HG02571 (cell line): ENCODE measurements around the gene BEX3.
"Not testable (repeated sequence)": the region's sequence is repeated elsewhere in the genome, so short reads cannot be mapped to it uniquely, and the experiment has no call there.

Experiments used
- ATAC-seq: cut with Tn5 transposase; IDR thresholded peaks from one replicate; pipeline ENCODE4 v1.9.1; 2021; ENCODE audit warnings: mild to moderate bottlenecking, moderate library complexity; ENCODE audit not compliant: unreplicated experiment

Gene BEX3

DNA sequence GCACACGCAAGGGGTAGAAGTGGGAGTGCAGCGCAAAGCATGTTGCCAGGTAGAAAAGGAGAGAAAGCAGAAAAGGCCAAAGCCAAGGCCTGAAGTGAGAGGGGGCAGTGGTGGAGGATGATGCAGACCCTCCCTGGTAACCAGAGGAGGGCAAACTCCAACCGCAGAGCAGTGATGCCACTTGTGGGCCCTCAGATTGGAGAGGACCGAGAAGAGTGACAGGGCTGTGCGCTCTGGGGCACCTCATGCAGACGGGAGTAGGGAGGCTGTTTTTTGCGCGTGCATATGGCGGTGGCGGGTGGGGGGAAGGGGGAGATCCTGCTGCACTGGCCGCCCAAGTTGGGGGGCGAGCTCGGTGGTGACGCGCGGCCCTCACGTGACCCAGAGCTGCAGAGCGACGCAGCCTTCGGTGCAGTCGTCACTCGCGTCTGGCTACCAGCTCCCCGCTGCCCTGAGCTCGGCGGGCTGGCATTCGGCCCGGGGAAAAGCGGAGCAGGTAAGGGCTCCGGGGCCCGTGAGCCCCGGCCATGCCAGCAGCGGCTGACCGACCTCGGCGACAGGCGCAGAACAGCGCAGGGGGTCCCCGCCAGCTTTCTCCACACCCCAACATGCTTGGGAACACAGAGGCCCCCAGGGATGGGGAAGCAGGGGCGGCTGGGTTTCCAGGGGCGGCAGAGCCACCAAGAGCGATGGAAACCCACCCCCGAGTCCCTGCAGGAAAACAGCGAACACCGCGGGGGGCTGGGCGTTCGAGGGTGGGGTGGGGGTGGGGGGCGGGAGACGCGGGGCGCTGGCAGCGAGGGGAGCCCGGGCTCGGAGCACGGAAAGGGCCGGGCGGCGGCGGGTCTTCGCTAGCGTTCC lies at the start of gene BEX3:
Gene BEX3, plus strand, starts transcription at position 421 of the 861 bp plus-strand sequence. CDS start 984 bp downstream, outside the sequence.
- ATAC-seq: no peak

DNA sequence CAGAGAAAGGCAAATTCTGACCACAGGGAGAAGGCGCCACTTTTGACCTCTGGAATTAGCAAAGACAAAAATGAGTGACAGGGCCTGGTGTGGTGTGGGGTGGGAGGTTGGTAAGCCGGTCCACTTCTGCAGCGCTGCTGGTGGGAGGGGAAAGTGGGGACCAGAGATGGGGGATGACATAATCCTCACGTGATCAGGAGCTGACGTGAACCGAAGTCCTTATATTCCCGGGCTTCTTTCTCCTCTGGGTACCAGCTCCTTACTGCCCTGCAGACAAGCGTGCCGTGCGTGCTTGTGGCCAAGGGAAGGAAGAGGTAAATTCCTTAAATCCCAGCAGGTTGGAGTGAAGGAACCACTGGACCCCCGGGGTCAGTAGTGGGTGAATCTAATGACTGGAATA lies 46.3 kb upstream of the BEX3 start, which contains the start of gene TCEAL7:
Gene TCEAL7, plus strand, starts transcription at position 249 of the 400 bp plus-strand sequence. CDS start 1,165 bp downstream, outside the sequence.
- no peak for ATAC-seq

DNA sequence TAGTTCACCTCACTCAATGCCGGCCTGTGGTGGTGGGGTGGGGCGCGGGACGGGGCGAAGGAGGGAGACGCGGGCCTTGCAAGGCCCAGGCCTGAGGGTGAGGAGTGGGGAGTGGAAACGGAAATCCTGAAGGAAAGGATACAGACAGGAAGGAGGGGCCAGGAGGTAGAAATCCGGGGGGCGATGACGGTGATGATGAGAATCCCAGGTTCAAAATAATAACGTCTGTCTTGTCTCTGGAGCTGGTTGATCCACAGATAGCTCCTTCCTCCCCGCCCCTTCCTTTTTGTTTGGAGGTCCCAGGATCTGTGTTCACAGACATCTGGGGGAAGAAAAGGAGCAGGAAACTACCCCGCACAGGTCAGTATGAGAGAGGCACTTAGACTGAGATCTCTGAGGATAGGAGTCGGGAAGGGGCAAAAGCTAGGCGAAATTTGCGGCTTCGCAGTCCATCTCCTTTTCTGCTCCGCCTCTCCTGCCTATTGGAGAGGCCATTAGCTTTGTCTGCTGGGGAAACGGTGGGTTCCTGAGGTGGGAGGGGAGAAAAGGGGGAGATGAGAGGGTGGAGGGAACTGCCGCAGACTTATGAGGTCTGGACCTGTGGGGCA lies 45.6 kb upstream of the BEX3 start:
- ATAC-seq: no peak

DNA sequence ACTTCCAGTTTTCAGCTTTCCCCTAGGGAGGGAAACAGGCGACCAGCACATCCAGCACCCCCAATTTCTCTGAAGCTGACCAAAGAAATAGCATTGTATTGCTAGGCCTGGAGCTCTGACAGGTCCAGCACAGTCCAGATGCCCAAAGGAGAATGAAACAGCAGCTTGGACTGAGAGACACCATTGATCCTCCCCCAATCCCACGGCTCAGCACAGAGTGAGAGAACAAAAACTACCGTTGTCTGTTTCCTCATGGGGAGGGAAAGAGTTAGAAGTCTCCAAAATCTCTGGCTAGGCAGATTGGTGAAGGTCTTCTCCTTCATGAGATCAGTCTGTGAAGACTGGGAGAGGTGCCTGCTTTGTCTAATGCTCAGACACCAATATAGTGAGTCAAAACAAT lies 37.7 kb upstream of the BEX3 start:
- no peak for ATAC-seq

DNA sequence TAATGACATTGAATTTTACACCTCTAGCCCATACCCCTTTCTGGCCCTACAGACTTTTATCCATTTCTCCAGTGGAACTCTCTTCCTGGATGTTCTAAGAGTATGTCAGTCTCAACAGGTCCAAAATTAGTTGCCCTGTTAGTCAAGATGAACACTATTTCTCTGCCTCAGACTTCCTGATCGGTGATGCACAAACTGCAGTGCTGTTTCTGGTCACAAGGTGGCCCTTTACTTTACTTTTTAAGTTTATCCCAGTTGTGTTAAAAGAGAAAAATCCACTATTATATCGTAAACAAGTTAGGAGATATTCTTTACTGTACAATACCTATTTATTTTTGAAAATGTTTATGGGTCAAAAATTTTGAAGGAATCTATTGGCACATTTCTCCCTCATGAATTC lies 33.2 kb upstream of the BEX3 start:
- ATAC-seq: no peak

DNA sequence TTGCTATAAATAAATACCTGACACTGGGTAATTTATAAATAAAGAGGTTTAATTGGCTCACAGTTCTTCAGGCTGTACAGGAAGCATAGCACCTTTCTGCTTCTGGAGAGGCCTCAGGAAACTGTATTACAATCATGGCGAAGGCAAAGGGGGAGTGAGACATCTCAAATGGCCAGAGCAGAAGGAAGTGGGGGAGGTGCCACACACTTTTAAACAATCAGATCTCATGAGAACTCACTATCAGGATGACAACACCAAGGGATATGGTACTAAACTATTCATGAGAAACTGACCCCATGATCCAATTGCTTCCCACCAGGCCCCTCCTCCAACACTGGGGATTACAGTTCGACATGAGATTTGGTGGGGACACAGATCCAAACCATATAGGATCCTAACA lies 31.7 kb upstream of the BEX3 start:
- ATAC-seq: no peak

DNA sequence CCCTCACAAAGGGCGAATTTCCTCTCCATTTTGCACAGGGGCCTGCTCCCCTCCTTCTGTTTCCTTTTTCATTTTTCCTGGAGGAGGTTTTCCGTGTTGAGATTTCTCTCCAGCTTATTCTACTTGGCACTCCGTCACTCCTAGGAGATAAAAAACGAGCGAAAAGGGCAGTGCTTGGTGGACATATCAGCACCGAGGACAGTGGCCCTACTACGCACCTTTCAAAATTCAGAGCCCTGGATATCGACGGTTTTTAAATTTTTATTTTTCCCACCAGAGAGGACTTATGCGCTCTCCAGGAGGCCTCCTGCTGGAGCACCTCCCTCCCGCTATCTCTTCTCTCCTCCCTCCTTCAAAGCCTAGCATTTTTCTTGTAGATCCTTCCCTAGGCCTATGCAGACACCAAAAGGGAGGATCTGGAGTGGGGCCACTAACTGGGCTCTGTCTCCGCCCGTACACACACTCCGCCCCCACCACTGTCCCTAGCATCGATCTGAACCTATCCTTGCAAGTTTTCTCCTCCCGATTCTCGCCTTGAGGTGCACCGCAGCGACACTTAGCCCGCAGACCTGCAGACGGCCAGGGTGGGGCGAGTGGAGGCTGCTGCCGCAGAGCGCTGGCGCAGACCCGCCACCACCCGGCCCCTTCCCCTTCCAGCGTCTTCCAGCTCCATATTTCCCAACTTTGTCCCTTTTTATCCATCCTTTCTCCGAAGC lies 28.5 kb upstream of the BEX3 start:
- ATAC-seq: no peak

DNA sequence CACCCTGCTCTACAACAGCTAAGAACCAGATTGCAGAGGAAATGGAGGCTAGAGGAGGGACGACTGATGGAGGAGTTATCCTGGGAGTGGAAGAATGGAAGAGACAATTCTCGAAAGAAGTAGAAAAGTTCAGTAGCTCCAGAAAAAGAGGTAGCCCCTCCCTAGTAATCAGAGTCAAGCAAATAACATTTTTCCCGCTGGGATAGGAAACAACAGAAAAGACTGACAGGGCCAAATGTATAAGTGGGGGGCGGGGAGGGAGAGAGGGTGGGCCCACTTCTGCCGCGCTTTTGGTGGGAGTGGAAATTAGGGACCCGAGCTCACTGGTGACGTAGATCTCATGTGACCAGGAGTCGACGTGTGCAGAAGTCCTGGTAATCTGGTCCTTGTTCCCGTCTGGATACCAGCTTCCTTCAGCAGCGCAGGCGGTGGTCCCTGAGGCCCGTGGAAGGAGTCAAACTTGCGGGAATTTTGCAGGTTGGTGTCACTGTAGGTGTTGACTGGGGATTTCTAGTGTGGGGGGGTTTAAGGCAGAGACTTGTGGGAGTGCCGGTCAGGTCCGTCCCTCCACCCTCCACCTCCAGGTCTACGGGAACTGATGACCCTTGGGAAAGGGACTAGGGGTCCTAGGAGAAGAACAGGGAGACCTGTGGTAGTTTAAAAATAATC lies 20.1 kb upstream of the BEX3 start, which contains the start of gene TCEAL9:
Gene TCEAL9, plus strand, starts transcription at position 377 of the 669 bp plus-strand sequence. CDS start 1,179 bp downstream, outside the sequence.
- ATAC-seq: no peak

DNA sequence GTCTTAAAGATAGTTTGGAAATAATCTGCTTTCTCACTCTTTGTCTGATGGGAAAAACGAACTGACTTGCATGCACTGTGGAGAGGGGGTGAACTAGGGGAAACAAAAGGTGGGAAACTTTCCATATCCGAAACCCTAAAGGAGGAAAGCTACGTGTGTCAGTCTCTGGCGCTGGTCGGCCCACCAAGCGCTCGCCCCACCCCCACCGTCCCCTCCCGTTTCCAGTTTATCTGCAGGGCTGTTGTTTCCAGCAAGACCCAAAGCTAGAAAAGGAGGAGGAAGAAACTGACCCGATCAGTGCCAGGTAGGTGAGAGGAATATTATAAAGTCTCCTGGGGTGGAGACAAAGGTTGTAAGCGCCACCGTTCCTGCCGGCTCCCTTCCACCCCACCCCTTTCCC lies 19.5 kb upstream of the BEX3 start:
- ATAC-seq: no peak

DNA sequence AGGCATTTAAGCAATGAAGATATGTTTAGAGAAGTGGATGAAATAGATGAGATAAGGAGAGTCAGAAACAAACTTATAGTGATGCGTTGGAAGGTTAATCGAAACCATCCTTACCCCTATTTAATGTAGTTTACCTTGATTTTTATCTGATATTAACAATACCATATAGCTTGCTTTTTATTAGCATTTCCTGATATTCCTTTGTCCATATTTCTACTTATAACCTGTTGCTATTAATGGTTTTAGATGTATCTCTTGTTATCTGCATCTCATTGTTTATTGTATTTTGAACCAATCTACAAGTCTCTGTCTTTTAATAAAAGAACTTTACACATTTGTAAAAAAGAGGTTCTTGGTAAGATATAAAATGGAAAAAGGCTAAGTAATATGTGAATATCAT lies 18.5 kb upstream of the BEX3 start:
- ATAC-seq: no peak

DNA sequence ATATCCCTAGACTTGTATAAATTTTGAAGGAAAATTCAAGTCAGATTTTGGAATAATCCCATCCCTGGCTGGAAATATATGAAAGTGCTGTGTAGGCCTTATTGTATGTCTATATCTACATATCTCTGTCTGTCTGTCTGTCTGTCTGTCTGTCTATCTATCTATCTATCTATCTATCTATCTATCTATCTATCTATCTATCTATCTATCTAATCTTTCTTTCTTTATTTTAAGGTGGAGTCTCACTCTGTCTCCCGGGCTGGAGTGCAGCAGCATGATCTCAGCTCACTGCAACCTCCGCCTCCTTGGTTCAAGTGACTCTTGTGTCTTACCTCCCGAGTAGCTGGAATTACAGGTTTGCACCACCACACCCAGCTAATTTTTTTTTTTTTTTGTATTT lies 16.7 kb upstream of the BEX3 start:
- ATAC-seq: not testable (repeated sequence)

DNA sequence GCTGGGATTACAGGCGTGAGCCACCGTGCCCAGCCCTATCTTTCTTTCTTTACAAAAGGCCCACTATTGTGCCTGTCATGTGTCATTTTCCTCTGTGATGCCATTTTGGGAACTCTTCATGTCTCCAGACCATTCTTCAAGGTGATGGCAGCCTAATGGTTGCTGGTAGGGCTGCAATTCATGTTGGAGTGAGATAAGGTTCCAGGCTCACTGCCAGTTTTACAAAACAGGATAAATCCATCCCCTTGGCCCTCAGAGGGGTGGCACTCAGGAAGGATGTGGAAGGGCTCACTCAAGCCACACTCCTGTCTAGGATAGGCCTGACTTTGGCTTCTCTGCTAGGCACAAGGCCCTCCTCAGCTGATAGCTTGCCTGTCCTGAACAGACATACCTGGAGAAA lies 16.2 kb upstream of the BEX3 start:
- no peak for ATAC-seq

DNA sequence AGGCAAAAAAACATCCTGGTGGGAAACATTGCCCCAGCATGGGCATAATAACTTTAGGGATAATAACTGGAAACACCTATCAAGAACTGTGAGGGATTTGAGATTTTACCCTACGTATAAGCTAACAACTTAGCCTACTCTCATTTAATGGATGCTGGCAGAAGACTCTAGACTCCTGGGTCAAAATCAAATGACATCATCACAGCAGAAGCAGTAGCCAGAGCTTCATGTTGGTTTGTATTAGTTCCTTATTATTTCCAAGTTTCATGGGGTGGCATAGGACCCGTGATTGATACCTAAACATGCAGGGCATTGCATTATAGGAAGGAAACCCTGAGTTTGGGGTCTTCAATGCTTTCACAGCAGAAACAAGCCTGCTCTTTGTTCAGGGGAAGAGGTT lies 15.4 kb upstream of the BEX3 start:
- no peak for ATAC-seq

DNA sequence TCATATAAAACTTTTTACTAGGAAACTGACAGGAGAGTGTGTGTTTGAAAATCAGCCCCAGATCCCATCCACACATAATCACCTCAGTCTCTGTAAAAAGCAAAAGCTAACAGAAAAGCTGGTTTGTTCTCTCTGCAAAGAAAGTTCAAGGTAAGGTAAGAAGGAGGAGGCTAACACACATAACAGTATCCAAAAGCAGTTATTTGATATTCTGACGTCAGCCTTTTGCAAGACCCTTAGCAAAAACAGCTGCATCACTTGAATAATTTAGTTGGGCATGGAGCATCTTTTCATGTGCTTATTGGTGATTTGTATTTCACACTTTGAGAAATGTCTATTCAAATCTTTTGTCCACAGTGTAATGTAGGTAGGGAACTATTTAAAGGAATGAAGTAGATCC lies 14.5 kb upstream of the BEX3 start:
- no peak for ATAC-seq

DNA sequence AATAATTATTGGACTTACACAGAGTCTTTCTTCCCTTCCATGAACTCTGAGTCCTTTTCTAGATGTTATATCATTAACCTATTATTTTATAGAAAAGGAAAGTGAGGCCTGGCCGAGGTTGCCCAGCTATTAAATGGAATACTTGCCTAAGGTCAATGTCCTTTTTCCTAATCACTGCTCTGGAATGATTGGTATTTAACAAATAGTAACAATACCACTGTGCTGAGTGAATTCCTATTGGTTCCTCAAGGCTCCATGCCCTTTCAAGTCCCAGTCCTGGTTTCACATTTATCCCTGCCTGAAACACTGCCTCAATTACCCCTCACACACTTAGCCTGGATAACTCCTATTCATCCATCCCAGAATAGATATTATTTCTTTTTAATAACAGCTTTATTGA lies 13.9 kb upstream of the BEX3 start:
- ATAC-seq: no peak

DNA sequence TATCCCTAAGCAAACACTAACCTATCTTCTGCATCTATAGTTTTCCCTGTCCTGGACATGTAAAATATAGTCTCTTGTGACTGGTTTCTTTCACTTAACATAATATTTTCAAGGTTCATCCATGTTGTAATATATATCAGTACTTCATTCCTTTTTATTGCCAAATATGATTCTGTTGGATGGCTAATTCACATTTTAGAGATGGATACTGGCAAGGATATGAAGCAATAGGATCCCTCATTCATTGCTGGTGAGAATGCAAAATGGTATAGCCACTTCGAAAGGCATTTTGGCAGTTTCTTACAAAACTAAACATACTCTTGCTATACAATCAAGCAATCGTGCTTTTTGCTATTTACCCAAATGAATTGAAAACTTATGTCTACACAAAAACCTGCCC lies 13.3 kb upstream of the BEX3 start:
- no peak for ATAC-seq

DNA sequence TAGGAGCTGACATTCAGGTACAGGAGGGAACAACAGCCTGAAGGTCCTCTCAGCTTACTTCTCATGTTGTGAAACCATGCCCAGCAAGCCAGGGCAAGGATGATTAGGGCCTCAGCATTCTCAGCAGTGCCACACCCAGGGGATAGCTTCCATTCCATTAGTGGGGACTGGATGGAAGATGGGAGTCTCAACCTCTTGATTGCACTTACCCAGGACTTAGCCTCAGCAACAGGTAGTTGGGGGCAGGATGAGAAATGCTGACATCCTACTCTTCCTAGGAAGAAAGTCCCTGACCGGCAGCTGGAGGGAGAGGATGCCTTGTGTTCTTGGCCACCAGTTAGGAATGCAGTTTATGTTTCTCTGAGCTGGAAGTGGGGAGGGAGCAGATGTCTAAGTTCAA lies 8.8 kb upstream of the BEX3 start:
- ATAC-seq: no peak

DNA sequence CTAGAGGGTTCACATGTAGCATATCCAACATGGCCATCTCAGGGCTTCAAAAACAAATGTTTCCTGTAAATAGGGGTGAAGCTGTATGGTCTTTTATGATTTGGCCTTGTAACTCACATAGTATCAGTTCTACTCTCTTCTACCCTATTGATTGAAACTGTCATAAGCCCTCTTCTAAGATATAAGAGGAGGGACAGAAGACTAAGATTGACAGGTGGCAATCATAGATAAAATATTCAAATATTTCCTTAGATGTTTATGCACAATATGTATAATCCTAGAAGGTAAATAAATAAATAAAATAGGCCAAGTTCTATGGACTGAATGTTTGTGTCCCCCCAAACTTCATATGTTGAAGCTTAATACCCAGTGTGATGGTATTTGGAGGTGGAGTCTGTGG lies 6.9 kb upstream of the BEX3 start:
- no peak for ATAC-seq

DNA sequence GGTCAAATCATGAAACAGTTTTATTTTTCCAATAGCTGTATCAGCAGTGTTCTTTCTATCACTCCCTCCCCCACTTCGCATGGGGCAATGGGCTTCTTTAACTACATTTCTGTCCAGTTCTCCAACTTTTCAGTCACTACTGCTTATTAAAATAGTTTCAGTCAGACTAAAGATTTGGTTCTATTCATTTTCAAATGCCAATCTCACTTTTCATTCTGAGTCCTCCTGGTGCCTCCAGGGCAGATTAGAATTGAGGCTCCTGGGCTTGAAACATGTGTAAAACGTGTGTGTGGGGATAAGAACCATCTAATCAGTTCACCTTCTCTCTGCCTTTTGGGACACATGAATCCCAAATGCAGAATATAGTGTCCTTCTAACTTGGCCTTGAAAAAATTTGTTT lies 3.5 kb upstream of the BEX3 start:
- no peak for ATAC-seq

DNA sequence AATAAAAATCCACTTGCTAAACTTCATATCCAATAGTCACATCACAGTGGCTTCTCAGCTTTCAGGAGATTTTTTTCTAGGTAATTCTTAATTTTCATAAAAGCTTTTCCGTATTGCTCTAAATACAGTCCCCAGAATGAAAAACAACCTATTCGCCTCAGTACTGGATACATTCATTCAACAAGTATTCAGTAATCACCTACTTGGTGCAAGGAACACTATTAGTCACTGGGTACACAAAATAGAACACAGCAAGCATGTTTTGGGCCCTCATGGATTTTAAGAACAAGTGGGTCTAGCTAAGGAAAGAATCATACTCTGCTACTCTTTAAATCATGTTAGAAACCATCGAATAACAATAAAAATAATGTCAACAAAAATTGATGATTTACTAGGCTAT lies 2.8 kb upstream of the BEX3 start:
- ATAC-seq: no peak

DNA sequence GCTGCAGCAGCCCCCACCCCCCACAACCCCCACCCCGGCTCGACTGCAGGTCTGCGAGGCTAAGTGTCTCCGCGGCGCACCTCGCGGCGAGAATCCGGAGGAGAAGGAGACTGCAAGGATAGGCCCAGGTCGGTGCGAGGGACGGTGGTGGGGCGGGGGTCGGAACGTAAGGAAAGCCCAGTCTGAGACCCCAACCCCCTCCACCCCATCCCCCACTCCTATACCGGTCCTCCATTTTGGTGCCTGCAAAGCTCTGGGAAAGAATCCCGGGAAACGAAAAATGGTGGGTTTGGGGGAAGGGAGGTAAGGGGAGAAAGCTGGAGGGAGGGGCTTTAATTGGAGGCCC lies 614 bp downstream of the BEX3 start:
- ATAC-seq: no peak
